Loucy (cell line): Measurements from ENCODE around the gene NIPAL3.

Experiments
- H2AFZ ChIP-seq: fragments of 200-600 bp; sonication (generic); 2 replicates; pipeline ENCODE4 v1.6.0; 2016; ENCODE audit warnings: antibody characterized with exemption, mild to moderate bottlenecking, low read length, moderate library complexity
- H3F3A ChIP-seq: fragments of 200-600 bp; 2 replicates; pipeline ENCODE4 v1.6.0; 2016; ENCODE audit warnings: antibody characterized with exemption, low read depth, mild to moderate bottlenecking
- H3K27me3 ChIP-seq: fragments of 200-600 bp; sonication (generic); 2 replicates; pipeline ENCODE4 v1.6.1; 2014; ENCODE audit warnings: low read length, mild to moderate bottlenecking; ENCODE audit not compliant: insufficient read depth, poor library complexity, severe bottlenecking
- H3K36me3 ChIP-seq: fragments of 200-600 bp; sonication (generic); 2 replicates; pipeline ENCODE4 v1.6.1; 2016; ENCODE audit warnings: low read length; ENCODE audit not compliant: insufficient read depth
- H3K4me1 ChIP-seq: fragments of 200-600 bp; sonication (generic); 2 replicates; pipeline ENCODE4 v1.5.1; 2014; ENCODE audit warnings: low read length, mild to moderate bottlenecking; ENCODE audit not compliant: insufficient read depth, poor library complexity, severe bottlenecking
- H3K4me2 ChIP-seq: fragments of 200-600 bp; sonication (generic); 2 replicates; pipeline ENCODE4 v1.6.0; 2014; ENCODE audit warnings: antibody characterized with exemption, low read length, low read depth, mild to moderate bottlenecking; ENCODE audit not compliant: poor library complexity, severe bottlenecking
- H3K4me3 ChIP-seq: fragments of 200-600 bp; sonication (generic); 2 replicates; pipeline ENCODE4 v1.5.1; 2014; ENCODE audit warnings: low read length, mild to moderate bottlenecking, mixed read lengths; ENCODE audit not compliant: poor library complexity, severe bottlenecking
- H3K79me2 ChIP-seq: fragments of 200-600 bp; sonication (generic); 2 replicates; pipeline ENCODE4 v1.6.1; 2014; ENCODE audit warnings: low read length; ENCODE audit not compliant: insufficient read depth
- H3K9ac ChIP-seq: fragments of 200-600 bp; sonication (generic); 2 replicates; pipeline ENCODE4 v1.6.0; 2014; ENCODE audit warnings: mild to moderate bottlenecking, low read depth, low read length, moderate library complexity; ENCODE audit not compliant: poor library complexity, severe bottlenecking
- H3K9me2 ChIP-seq: fragments of 200-600 bp; sonication (generic); replicated peaks from 2 replicates; pipeline ENCODE4 v1.6.1; 2016; ENCODE audit warnings: low read depth, low read length, mixed read lengths
- H3K9me3 ChIP-seq: fragments of 200-600 bp; sonication (generic); 2 replicates; pipeline ENCODE4 v1.6.1; 2014; ENCODE audit warnings: mild to moderate bottlenecking, antibody characterized with exemption, low read length, low read depth; ENCODE audit not compliant: insufficient read depth
- H4K20me1 ChIP-seq: fragments of 200-600 bp; sonication (generic); 2 replicates; pipeline ENCODE4 v1.6.0; 2014; ENCODE audit warnings: antibody characterized with exemption, low read length, mild to moderate bottlenecking; ENCODE audit not compliant: insufficient read depth, poor library complexity, severe bottlenecking
- EZH2phosphoT487 ChIP-seq: fragments of 200-600 bp; IDR thresholded peaks from 2 replicates; pipeline ENCODE4 v1.6.1; 2018; ENCODE audit warnings: antibody characterized with exemption, mild to moderate bottlenecking, moderate library complexity, borderline replicate concordance
- TF ChIP-seq, protein P1 (sequence below): fragments of 200-600 bp; sonication (generic); conservative IDR thresholded peaks from 2 replicates; pipeline ENCODE4 v1.5.1; 2014; ENCODE audit warnings: mild to moderate bottlenecking, antibody characterized with exemption, low read length

NIPAL3 gene

DNA sequence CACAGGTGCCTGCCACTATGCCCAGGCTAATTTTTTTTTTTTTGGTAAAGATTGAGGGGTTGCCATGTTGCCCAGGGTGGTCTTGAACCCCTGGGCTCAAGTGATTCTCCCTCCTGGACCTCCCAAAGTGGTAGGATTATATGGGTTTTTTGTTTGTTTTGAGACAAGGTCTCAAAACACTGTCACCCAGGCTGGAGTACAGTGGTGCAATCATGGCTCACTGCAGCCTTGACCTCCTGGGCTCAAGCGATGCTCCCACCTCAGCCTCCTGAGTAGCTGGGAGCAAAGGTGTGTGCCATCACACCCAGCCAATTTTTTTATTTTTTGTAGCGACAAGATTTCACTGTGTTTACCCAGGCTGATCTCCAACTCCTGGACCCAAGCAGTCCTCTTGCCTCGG is 78.2 kb downstream of the NIPAL3 start:
- no peak overlapping the region for H2AFZ ChIP-seq
- TF ChIP-seq, protein P1, sequence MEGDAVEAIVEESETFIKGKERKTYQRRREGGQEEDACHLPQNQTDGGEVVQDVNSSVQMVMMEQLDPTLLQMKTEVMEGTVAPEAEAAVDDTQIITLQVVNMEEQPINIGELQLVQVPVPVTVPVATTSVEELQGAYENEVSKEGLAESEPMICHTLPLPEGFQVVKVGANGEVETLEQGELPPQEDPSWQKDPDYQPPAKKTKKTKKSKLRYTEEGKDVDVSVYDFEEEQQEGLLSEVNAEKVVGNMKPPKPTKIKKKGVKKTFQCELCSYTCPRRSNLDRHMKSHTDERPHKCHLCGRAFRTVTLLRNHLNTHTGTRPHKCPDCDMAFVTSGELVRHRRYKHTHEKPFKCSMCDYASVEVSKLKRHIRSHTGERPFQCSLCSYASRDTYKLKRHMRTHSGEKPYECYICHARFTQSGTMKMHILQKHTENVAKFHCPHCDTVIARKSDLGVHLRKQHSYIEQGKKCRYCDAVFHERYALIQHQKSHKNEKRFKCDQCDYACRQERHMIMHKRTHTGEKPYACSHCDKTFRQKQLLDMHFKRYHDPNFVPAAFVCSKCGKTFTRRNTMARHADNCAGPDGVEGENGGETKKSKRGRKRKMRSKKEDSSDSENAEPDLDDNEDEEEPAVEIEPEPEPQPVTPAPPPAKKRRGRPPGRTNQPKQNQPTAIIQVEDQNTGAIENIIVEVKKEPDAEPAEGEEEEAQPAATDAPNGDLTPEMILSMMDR, result no peak
- no peak for TF ChIP-seq EZH2phosphoT487
- no peaks in the 10 kb centered on the region for H3K27me3 ChIP-seq
- no peaks in the 10 kb centered on the region for H3K36me3 ChIP-seq
- H3K9ac ChIP-seq, result no peak overlapping the region
- H3K9me2 ChIP-seq, result no peaks in the 10 kb centered on the region
- H3K4me1 ChIP-seq, result no peaks in the 10 kb centered on the region
- H3K4me3 ChIP-seq, result no peak overlapping the region
- no peaks in the 10 kb centered on the region for H3K9me3 ChIP-seq
- H3F3A ChIP-seq, result no peaks in the 10 kb centered on the region
- H4K20me1 ChIP-seq, result no peaks in the 10 kb centered on the region
- no peaks in the 10 kb centered on the region for H3K79me2 ChIP-seq
- H3K4me2 ChIP-seq, result no peak overlapping the region

DNA sequence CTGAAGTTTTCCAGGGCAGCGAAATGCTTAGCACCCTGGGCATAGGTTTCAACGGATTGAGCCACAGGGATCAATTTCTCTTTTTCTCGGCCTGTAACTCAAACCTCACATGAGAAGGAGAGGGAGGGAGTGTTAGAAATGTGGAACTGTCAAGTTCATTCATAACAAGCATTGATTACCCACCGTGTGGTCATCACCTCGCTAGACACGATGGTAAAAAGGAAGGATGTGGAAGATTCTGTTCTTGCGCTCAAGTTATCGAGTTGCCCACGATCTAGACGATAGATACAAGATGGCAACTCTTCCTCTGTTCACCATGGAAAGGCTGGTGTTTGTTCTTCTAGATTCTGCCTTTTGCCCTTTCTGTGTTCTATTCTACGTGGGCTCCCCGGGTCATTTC is 83.0 kb downstream of the NIPAL3 start:
- H3K36me3 ChIP-seq, result no peaks in the 10 kb centered on the region
- H3K9ac ChIP-seq, result no peak overlapping the region
- H3K79me2 ChIP-seq, result peaks cover 6% of the 10 kb centered on the region
- H4K20me1 ChIP-seq, result no peaks in the 10 kb centered on the region
- 0 out of 2 replicates have a peak, but pooled peaks cover 3% of the 10 kb centered on the region for H3F3A ChIP-seq
- H3K4me2 ChIP-seq, result no peak overlapping the region
- H3K9me3 ChIP-seq, result no peaks in the 10 kb centered on the region
- H2AFZ ChIP-seq, result no peak overlapping the region
- H3K9me2 ChIP-seq, result no peaks in the 10 kb centered on the region
- H3K4me1 ChIP-seq, result peaks cover 33% of the 10 kb centered on the region
- H3K27me3 ChIP-seq, result no peaks in the 10 kb centered on the region
- TF ChIP-seq, protein P1, result no peak
- TF ChIP-seq EZH2phosphoT487, result no peak
- H3K4me3 ChIP-seq, result no peak overlapping the region

DNA sequence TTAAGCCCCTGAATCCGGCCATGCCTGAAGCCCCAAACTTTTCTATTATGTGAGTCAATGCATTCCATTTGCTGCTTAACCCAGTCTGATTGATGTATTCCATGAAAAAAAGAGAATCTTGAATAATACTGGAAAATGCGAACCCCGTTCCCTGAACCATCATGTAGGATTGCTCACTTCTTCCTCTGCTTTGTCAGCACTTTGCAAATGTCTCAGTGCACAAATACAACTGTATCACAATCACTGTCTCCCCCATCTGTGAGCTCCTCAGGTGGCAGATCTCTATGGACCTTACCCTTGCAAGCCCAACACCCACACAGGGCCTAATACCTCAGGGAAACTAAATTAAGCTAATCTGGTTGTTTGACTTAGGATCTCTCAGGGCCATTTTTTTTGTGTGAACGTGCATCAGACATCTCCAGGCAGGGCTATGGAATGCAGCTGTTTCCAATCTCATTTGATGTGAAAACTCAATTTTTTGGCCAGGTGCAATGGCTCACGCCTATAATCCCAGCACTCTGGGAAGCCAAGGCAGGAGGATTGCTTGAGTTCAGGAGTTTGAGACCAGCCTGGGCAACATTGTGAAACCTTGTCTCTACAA is 84.9 kb downstream of the NIPAL3 start:
- Histone ChIP-seq H3K9ac (peak overlapping the region; percentile 94), H3F3A (0 out of 2 replicates have a peak, but pooled peaks cover 3% of the 10 kb centered on the region), H4K20me1 (no peaks in the 10 kb centered on the region), H2AFZ (no peak overlapping the region), H3K79me2 (peaks cover 24% of the 10 kb centered on the region), H3K4me2 (peak overlapping the region; percentile 85), H3K4me1 (peaks cover 46% of the 10 kb centered on the region), H3K9me3 (no peaks in the 10 kb centered on the region), H3K4me3 (peak overlapping the region; percentile 78), H3K27me3 (no peaks in the 10 kb centered on the region), H3K36me3 (no peaks in the 10 kb centered on the region), H3K9me2 (no peaks in the 10 kb centered on the region)
- no peak for TF ChIP-seq EZH2phosphoT487
- TF ChIP-seq, protein P1, result no peak
